Lower leg skin (tissue), 4 donors: ENCODE measurements around the gene ST8SIA5. TPM values are rescaled to one million over a fixed set of nuclear protein-coding genes. Genes with fewer than 3 reads are reported as not detected.
A peak's percentile ranks its signal among the peaks of the same experiment; 100 is the strongest.

Source experiments
- DNase-seq, 2 donors: peaks; one replicate each; pipeline ENCODE4 v3.0.0-alpha.2; 2019; ENCODE audit warnings: low spot score in 2 of 2
- H3K4me3 ChIP-seq: fragments of 200-600 bp; sonication (generic); 2 replicates; pipeline ENCODE4 v1.5.1; 2017; ENCODE audit warnings: mild to moderate bottlenecking, low read depth; ENCODE audit not compliant: poor library complexity, severe bottlenecking
- CTCF ChIP-seq, 3 donors: fragments of 450-650 bp; IDR thresholded peaks; one replicate each; pipeline ENCODE4 v1.5.1; 2016; ENCODE audit warnings: antibody characterized with exemption in 3 of 3, mild to moderate bottlenecking in 3 of 3, moderate library complexity in 2 of 3
- POLR2A ChIP-seq, 2 donors: fragments of 450-650 bp; IDR thresholded peaks; one replicate each; pipeline ENCODE4 v1.6.1; 2016 to 2017; ENCODE audit warnings: antibody characterized with exemption in 2 of 2, mild to moderate bottlenecking in 1 of 2, moderate library complexity in 1 of 2
- WGBS, 2 donors: methylation state at CpG; one replicate each; pipeline ENCODE4 v1.1.5; 2018; 5-methylcytosine and 5-hydroxymethylcytosine counted together
- intact Hi-C: fragments of 100-400 bp; cut with DNase I; formaldehyde crosslinking; loops from one replicate; pipeline ENCODE4 v1.15.0; 2023; ENCODE audit warnings: low total_unique reads
- total RNA-seq, 4 donors: library from RNA; depleted of rRNA; stranded (reverse); fragments of >200 nt; gene quantifications; one replicate each; pipeline ENCODE4 v1.1.0, GENCODE V29; 2016

ST8SIA5 gene
- total RNA-seq, 4 donors from 2014 or later, result not detected

- TF ChIP-seq POLR2A (IDR thresholded peaks at IDR 0.05), result no peak
- no peak for TF ChIP-seq CTCF (IDR thresholded peaks at IDR 0.05)
- H3K4me3 ChIP-seq, result no peak overlapping the region
- no peak for DNase-seq
- 86% methylated on average over 7 of the region's 7 CpGs for WGBS, 2 donors
- intact Hi-C loops, result no loop called here
Observed at GRCh38 chr18:46646468-46646867, 110.4 kb downstream of the ST8SIA5 start.

GRCh38 chr18:46642561-46642960, 114.3 kb downstream of the ST8SIA5 start:
- intact Hi-C loops, result no loop called here
- no peak overlapping the region for H3K4me3 ChIP-seq
- WGBS, 2 donors, result 80 to 87% methylated on average over 5 of the region's 5 CpGs
- DNase-seq, result no peak
- TF ChIP-seq CTCF (IDR thresholded peaks at IDR 0.05), result no peak
- no peak for TF ChIP-seq POLR2A (IDR thresholded peaks at IDR 0.05)

- WGBS, 2 donors, result 48 to 52% methylated on average over 7 of the region's 7 CpGs
- DNase-seq, result no peak
- TF ChIP-seq CTCF (IDR thresholded peaks at IDR 0.05) (no peak), POLR2A (IDR thresholded peaks at IDR 0.05) (no peak)
- H3K4me3 ChIP-seq, result no peak overlapping the region
- intact Hi-C loops, result no loop called here
Observed at GRCh38 chr18:46641917-46642316, 114.9 kb downstream of the ST8SIA5 start.

- no peak overlapping the region for H3K4me3 ChIP-seq
- no peak for TF ChIP-seq POLR2A (IDR thresholded peaks at IDR 0.05)
- no peak for TF ChIP-seq CTCF (IDR thresholded peaks at IDR 0.05)
- intact Hi-C loops, result no loop called here
- 86 to 88% methylated on average over 4 to 6 of the region's 6 CpGs for WGBS, 2 donors
- peak in 1 of 2 donors; percentile 53 for DNase-seq
Observed at GRCh38 chr18:46639386-46639785, 117.5 kb downstream of the ST8SIA5 start.

- intact Hi-C loops, result no loop called here
- TF ChIP-seq CTCF (IDR thresholded peaks at IDR 0.05) (no peak), POLR2A (IDR thresholded peaks at IDR 0.05) (no peak)
- H3K4me3 ChIP-seq, result no peak overlapping the region
- WGBS, 2 donors, result 74 to 82% methylated on average over 7 of the region's 7 CpGs
- DNase-seq, result peak in 1 of 2 donors; percentile 18
Observed at GRCh38 chr18:46636040-46636630, 120.7 kb downstream of the ST8SIA5 start.
